HepG2 (cell line): ENCODE data around the gene FAM193A. TPM values are rescaled to one million over a fixed set of nuclear protein-coding genes. Genes with fewer than 3 reads are reported as not detected.

Experiments used
- CC2D1A ChIP-seq: sonication (generic); formaldehyde crosslinking; IDR thresholded peaks from 2 replicates; pipeline ENCODE4 v1.8.1; 2023; ENCODE audit warnings: mild to moderate bottlenecking, missing genetic modification reagents
- CREM ChIP-seq, 2 experiments: sonication (generic) in 1 of 2; formaldehyde crosslinking in 1 of 2; IDR thresholded peaks; 2 replicates each; pipeline versions ENCODE4 v1.4.0 to v1.6.1; 2016 to 2020; ENCODE audit warnings: antibody characterized with exemption in 1 of 2, mild to moderate bottlenecking in 1 of 2, missing genetic modification reagents in 1 of 2
- GLI4 ChIP-seq: sonication (generic); formaldehyde crosslinking; IDR thresholded peaks from 2 replicates; pipeline ENCODE4 v1.5.1; 2020; ENCODE audit warnings: missing genetic modification reagents, mild to moderate bottlenecking, moderate library complexity, borderline replicate concordance
- HMGXB3 ChIP-seq: sonication (generic); formaldehyde crosslinking; IDR thresholded peaks from 2 replicates; pipeline ENCODE4 v1.4.0; 2020; ENCODE audit warnings: missing genetic modification reagents, borderline replicate concordance
- IKZF4 ChIP-seq: sonication (generic); formaldehyde crosslinking; IDR thresholded peaks from 2 replicates; pipeline ENCODE4 v1.5.1; 2020; ENCODE audit warnings: borderline replicate concordance, mild to moderate bottlenecking, low read depth, missing genetic modification reagents; ENCODE audit errors: not compliant biosample characterization
- JUND ChIP-seq: sonication (generic); formaldehyde crosslinking; IDR thresholded peaks from 2 replicates; pipeline ENCODE4 v1.8.0; 2022; ENCODE audit warnings: mild to moderate bottlenecking, missing genetic modification reagents
- KDM2A ChIP-seq: sonication (generic); formaldehyde crosslinking; IDR thresholded peaks from 2 replicates; pipeline ENCODE4 v1.4.0; 2020; ENCODE audit warnings: low read depth, missing genetic modification reagents, borderline replicate concordance
- KLF6 ChIP-seq: IDR thresholded peaks from 2 replicates; pipeline ENCODE4 v1.8.0; 2016; ENCODE audit warnings: missing biosample characterization, missing genetic modification reagents
- NONO ChIP-seq, 2 experiments: fragments of 450-650 bp in 1 of 2; sonication (generic) in 1 of 2; formaldehyde crosslinking in 1 of 2; IDR thresholded peaks in 1 of 2; conservative IDR thresholded peaks in 1 of 2; 2 replicates each; pipeline versions ENCODE4 v1.6.1 to v1.8.0; 2017 to 2022; ENCODE audit warnings: mild to moderate bottlenecking in 1 of 2, missing genetic modification reagents in 1 of 2, moderate library complexity in 1 of 2
- RBAK ChIP-seq: sonication (generic); formaldehyde crosslinking; IDR thresholded peaks from 2 replicates; pipeline ENCODE4 v1.5.1; 2020; ENCODE audit warnings: mild to moderate bottlenecking, missing genetic modification reagents
- RFX3 ChIP-seq: IDR thresholded peaks from 2 replicates; pipeline ENCODE4 v1.6.1; 2016; ENCODE audit warnings: missing biosample characterization, missing genetic modification reagents
- U2AF2 ChIP-seq: fragments of 200-400 bp; formaldehyde crosslinking; IDR thresholded peaks from 2 replicates; pipeline ENCODE4 v1.6.1; 2017; ENCODE audit warnings: low read depth, mild to moderate bottlenecking, low read length
- YEATS4 ChIP-seq: sonication (generic); formaldehyde crosslinking; IDR thresholded peaks from 2 replicates; pipeline ENCODE4 v1.4.0; 2020; ENCODE audit warnings: missing genetic modification reagents, borderline replicate concordance
- ZBTB21 ChIP-seq: sonication (generic); formaldehyde crosslinking; IDR thresholded peaks from 2 replicates; pipeline ENCODE4 v1.4.0; 2020; ENCODE audit warnings: missing genetic modification reagents
- ZFP41 ChIP-seq: sonication (generic); formaldehyde crosslinking; IDR thresholded peaks from 2 replicates; pipeline ENCODE4 v1.4.0; 2020; ENCODE audit warnings: mild to moderate bottlenecking, missing genetic modification reagents, borderline replicate concordance
- ZNF143 ChIP-seq: sonication (generic); formaldehyde crosslinking; IDR thresholded peaks from 2 replicates; pipeline ENCODE4 v1.4.0; 2020; ENCODE audit warnings: missing genetic modification reagents
- ZNF281 ChIP-seq: sonication (generic); formaldehyde crosslinking; IDR thresholded peaks from 2 replicates; pipeline ENCODE4 v1.4.0; 2020; ENCODE audit warnings: missing genetic modification reagents, borderline replicate concordance
- ZNF556 ChIP-seq: sonication (generic); formaldehyde crosslinking; IDR thresholded peaks from 2 replicates; pipeline ENCODE4 v1.4.0; 2020; ENCODE audit warnings: mild to moderate bottlenecking, missing genetic modification reagents, borderline replicate concordance
- ZNF670 ChIP-seq: sonication (generic); formaldehyde crosslinking; IDR thresholded peaks from 2 replicates; pipeline ENCODE4 v1.8.0; 2022; ENCODE audit warnings: mild to moderate bottlenecking, missing genetic modification reagents, borderline replicate concordance
- polyA plus RNA-seq, 8 experiments: library from polyadenylated mRNA; depleted of rRNA in 3 of 8; stranded (reverse) in 7 of 8; unstranded in 1 of 8; fragments of >200 nt; fragmentation: Illumina TruSeq in 4 of 8; extraction: Trizol in 4 of 8; gene quantifications; 2 replicates each; pipeline versions ENCODE4 v1.2.1 to v1.2.3, GENCODE V29; 2011 to 2016; ENCODE audit warnings: low read depth in 4 of 8, missing spikeins in 1 of 8, mixed read lengths in 1 of 8; ENCODE audit not compliant: insufficient read depth in 1 of 8
- total RNA-seq, 5 experiments: library from RNA; depleted of rRNA; stranded (reverse); fragments of >200 nt; fragmentation: Illumina TruSeq; extraction: Trizol; gene quantifications; 2 replicates each; pipeline ENCODE4 v1.2.3, GENCODE V29; 2016; ENCODE audit warnings: low read depth in 1 of 5
- TF ChIP-seq, protein P1 (sequence below): sonication (generic); formaldehyde crosslinking; conservative IDR thresholded peaks from 2 replicates; pipeline ENCODE4 v1.8.1; 2023; ENCODE audit warnings: missing genetic modification reagents

The FAM193A gene
- total and polyA plus RNA-seq, 2 of the 13 experiments (the other 11 are each of a cell fraction or from before 2014, with no cell fraction given), result 5.7 to 8.7 TPM

DNA sequence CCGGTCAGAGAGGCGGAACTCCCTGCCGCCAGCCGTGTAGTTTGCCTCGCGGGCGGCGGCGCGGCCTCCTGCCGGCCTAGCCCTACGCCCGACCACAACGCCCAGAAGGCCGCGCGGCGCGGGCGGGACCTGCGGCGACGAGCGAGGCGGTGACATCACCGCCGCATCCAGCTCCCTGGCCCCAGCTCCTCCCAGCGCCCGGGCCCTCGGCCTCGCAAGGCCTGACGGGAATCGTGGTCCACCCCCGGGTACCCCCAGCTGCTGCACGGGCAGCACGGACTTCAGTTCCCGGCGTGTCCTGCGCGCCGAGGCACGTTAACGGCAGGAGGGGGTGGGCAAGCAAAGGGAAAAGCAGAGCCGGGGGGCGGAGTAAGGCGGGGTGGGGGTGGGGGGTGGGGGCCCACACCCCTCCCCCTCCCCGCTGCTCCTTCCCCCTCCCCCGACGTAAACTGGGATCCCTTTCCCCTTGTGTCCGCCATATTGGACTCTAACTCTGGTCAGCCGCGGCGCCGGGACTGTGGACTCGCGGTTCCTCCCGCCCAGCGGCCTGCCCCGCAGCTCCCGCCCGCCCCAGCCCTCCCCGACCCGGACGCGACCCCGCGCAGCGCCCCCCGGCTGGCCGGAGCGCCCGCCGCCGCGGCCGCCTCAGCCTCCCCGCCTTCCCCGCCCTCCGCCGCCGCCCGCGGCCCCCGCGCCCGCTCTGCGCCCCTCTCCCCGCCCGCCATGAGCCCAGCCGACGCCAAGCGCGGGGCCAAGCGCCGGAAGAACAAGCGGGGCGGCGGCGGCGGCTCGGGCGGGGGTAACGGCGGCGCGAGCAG, at the start of gene FAM193A (continued):
- TF ChIP-seq ZNF281 (CRISPR knock-in tag) (peak; percentile 92), CC2D1A (no peak), ZNF143 (CRISPR knock-in tag) (peak; percentile 91), HMGXB3 (CRISPR knock-in tag) (no peak), ZNF670 (CRISPR knock-in tag) (no peak; the same call in 1 of the 2 replicates), ZFP41 (CRISPR knock-in tag) (no peak), IKZF4 (no peak), RFX3 (CRISPR knock-in tag) (no peak), ZNF556 (CRISPR knock-in tag) (no peak), GLI4 (CRISPR knock-in tag) (no peak), JUND (CRISPR knock-in tag) (peak; percentile 67; the same call in 1 of the 2 replicates), CREM (IDR thresholded peaks at IDR 0.05) (peak; percentile 87), CREM (CRISPR knock-in tag; IDR thresholded peaks at IDR 0.05) (no peak), NONO (IDR thresholded peaks at IDR 0.05) (no peak), NONO (CRISPR knock-in tag; conservative IDR thresholded peaks at IDR 0.05) (0 out of 2 replicates have a peak, but pooled peaks have one; percentile 54), U2AF2 (no peak), RBAK (CRISPR knock-in tag) (no peak), KLF6 (CRISPR knock-in tag) (no peak), KDM2A (CRISPR knock-in tag) (peak; percentile 36; the same call in 1 of the 2 replicates), ZBTB21 (no peak), YEATS4 (peak; percentile 49; the same call in 1 of the 2 replicates)
- TF ChIP-seq, protein P1, sequence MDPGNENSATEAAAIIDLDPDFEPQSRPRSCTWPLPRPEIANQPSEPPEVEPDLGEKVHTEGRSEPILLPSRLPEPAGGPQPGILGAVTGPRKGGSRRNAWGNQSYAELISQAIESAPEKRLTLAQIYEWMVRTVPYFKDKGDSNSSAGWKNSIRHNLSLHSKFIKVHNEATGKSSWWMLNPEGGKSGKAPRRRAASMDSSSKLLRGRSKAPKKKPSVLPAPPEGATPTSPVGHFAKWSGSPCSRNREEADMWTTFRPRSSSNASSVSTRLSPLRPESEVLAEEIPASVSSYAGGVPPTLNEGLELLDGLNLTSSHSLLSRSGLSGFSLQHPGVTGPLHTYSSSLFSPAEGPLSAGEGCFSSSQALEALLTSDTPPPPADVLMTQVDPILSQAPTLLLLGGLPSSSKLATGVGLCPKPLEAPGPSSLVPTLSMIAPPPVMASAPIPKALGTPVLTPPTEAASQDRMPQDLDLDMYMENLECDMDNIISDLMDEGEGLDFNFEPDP (CRISPR knock-in tag), result no peak
